ENCODE results near the gene ADAMTSL3.
"Not testable (repeated sequence)": the region's sequence is repeated elsewhere in the genome, so short reads cannot be mapped to it uniquely, and the experiment has no call there.

ADAMTSL3 gene

GRCh38 chr15:83709241-83709640 lies 55.3 kb downstream of the ADAMTSL3 start:
- no peak for DNase-seq

DNA sequence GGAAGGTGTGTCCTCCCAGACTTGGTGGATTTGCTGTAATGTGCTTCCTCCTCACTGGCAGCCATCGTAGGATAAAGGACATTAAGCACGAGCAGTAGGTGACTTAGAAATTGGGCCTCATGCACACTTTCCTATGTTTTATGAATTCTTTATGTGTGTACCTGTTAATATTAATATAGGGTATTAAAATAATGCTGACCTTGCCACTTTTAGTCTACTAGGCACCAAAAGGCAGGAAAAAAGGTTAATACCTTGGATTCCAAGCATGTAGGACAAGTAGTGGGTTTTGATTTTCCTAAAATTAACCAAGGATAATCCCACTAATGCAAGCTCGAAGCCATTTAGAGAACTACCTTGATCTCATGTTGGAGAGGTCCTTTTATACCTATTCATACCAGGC lies 55.9 kb downstream of the ADAMTSL3 start:
- no peak for DNase-seq

DNA sequence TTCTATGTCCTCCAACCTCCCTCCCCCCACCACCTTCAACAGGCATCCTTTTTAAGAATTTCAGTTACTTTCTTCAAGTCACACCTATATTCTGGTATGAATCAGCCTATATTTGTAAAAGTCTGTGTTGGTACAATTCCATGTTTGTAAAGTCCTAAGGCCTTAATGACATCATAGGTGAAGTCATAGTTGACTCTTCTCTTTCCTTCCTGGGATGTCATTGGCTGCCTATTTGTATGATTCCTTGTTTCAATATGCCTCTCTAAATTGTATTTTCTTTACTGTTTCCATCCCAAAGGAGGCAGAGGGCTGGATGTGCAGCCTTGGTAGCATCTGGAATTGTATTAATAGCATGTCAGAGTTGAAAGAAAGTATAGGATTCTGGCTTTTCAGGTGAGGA lies 56.5 kb downstream of the ADAMTSL3 start:
- DNase-seq = no peak

DNA sequence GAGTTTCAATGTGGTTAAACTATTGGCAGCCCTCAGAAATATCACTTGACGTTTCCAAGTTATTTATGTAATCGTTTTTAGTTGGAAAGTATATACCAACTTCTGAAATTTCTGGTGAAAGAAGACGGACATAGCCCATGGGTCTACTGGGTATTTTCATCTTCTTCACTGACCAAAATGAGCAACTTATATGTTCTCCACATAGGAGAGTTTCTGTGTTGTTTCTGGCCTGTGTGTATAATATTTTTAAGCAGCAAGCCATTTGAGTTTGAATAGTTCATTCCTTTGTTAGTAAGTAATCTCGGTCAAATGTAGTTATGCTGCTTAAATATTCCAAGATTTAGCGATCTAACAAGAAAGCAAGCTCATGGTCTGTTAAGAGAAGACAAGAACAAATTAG lies 57.3 kb downstream of the ADAMTSL3 start:
- DNase-seq = no peak

DNA sequence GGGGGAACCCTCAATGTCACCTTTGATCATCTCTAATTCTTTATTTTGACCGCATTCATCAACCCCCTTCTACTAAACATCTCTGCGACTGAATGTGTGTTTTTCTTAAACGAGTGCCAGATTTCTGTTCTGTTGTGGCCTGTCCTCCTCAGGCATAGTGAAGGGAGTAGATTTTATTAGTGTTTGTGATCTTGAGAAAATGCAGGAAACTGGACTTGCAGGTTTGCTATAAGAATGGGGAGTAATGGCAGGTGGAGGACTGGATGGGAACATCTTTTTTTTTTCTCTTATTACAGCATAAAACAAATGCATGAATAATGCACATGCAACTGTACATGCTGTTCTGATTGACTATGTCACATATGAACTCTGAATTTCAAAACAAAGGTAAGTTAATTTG lies 59.3 kb downstream of the ADAMTSL3 start:
- no peak for DNase-seq

DNA sequence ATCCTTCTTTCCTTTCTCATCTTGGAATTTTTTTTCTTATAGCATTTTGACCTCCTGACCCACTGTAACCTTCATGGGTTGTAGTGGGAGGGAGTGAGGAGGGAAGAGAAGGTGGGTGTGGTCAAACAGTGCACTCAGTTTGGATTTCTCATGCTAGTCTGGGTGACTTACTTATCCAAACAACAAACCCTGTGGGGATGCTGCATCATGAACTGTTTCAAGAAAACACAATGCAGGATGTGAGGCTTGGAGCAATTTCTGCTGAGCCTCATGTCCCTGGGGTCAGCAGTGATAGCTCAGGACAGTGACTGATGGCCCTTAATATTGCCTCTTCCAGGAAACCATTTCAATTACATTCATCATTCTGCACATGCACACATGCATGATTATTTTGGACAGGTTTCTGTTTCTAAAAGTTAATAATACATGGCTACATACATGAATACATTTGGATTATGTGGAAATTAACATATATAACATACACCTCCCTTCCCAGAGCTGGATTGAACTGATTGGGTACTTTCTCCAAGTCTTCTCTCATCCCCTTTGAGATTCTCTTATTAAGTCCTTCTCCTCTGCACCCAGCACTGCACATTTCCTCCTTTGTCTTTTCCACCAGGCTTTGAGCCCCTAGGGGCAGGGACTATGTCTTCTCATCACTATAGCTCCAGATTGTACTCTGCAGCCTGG lies 61.2 kb downstream of the ADAMTSL3 start:
- no peak for DNase-seq

DNA sequence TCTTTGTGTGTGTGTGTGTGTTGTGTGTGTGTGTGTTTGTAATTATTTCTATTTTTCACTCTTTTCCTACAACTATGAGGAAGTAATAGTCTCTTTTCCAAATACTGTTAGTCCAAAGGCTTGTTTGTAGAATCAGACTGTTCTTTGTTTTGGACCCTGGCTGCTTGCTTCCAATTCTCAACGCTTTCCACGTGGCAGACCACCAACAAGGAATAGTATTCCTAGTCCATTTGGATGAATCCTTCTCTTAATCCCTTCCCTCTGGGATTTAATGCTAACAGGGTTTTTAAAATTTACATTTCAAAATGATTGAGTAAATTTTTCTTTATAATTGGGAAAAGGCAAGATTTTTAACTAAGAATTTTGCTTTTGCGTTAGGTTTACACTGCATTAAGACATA lies 62.7 kb downstream of the ADAMTSL3 start:
- no peak for DNase-seq

DNA sequence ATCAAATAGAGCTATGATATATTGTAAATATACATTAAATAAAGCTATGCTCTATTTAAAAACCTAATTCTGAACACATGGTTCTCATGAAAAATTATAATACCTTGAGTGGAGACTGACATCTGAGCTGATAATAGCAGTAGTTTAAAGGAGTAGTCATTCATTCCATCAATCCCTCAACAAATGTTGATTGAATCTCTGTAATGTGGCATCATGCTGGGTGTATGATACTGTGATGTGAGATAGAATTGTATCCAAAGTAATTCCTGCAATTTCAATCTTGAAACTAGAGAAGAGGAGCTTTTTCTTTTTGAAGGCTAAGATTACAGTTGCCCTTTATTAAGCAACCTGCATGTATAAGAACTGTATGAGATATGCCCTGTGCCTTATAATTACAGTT lies 63.1 kb downstream of the ADAMTSL3 start:
- DNase-seq = no peak

DNA sequence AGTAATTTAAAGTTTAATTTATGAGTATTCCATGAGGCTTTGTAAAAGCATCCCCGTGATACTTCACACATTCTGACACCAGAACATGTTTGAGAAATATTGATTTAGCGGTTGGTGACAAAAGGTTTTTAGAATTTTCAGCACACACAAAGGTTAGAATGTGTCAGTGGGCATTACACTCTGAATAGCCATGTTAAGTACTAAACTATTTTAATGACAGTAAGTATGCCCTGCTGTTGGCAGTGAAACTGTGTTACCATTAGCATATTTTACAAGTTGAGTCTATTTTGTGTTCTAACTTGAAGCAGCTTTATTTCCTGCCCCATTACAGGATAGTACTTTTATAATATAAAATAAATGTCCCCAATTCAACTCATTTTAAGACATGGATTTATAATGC lies 66.5 kb downstream of the ADAMTSL3 start:
- DNase-seq = no peak

GRCh38 chr15:83721031-83721430 lies 67.1 kb downstream of the ADAMTSL3 start:
- no peak for DNase-seq

GRCh38 chr15:83721981-83722380 lies 68.1 kb downstream of the ADAMTSL3 start:
- DNase-seq = no peak

GRCh38 chr15:83723216-83723615 lies 69.3 kb downstream of the ADAMTSL3 start:
- DNase-seq = no peak

DNA sequence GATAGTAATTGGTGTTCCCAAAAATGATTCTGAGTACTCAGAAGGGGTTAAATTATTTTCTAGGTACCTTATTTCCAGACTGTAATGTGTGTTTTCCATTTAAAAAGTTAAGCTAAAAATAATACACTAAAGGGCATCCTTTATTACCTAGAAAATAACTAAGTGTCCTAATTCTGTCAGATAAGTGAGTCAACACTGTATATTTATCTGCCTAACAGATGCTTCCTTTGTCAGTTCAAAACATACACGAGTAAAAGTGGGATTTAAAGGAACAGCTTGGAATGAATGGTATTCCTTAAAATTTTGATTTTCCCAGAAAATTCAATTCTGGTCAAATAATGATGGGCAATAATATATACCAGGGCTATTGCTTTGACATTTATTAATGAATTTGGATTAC lies 78.3 kb downstream of the ADAMTSL3 start:
- no peak for DNase-seq

- DNase-seq = no peak
Measured at GRCh38 chr15:83732770-83733169, 78.8 kb downstream of the ADAMTSL3 start.

- DNase-seq = no peak
Measured at GRCh38 chr15:83733206-83733605, 79.3 kb downstream of the ADAMTSL3 start.

- no peak for DNase-seq
Measured at GRCh38 chr15:83733691-83734090, 79.8 kb downstream of the ADAMTSL3 start.

DNA sequence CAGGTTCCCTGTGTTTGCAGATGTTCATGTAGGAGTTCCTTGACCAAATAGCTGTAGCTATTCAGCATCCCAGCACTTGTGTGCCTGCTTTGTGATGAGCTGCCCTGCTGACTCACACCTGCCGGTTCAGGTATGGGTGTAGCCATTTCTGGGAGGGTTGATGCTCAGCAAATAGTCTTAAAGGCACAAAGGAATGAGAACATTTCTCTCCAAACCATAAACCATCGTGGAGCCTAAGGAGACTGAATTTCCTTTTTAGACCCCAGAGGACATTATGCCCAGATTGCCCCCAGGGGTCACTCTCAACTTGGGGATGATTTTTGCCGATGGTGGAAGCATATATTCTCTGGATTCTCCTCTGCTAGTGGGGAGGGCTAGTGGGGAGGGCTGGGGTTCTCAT lies 80.6 kb downstream of the ADAMTSL3 start:
- no peak for DNase-seq

- no peak for DNase-seq
Measured at GRCh38 chr15:83739629-83740028, 85.7 kb downstream of the ADAMTSL3 start.

GRCh38 chr15:83745771-83746170 lies 91.8 kb downstream of the ADAMTSL3 start:
- DNase-seq = no peak

DNA sequence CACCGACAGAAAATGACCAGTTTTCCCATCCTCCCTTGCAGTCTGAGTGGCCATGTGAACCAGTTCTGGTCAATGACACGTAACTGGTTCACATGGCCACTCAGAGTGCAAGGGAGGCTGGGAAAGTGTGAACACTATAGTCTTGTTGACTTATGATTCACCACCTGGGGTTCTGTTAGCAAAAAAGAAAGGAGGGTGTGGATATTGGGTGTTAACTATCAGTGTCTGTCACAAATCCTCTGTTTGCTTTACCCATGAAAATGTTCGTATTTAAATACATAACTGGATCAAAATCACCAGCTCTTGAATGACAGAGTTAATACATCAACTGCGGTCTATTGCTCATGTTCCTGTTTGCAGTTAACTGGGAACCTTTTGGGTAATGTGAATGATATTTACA lies 92.3 kb downstream of the ADAMTSL3 start:
- DNase-seq = no peak

DNA sequence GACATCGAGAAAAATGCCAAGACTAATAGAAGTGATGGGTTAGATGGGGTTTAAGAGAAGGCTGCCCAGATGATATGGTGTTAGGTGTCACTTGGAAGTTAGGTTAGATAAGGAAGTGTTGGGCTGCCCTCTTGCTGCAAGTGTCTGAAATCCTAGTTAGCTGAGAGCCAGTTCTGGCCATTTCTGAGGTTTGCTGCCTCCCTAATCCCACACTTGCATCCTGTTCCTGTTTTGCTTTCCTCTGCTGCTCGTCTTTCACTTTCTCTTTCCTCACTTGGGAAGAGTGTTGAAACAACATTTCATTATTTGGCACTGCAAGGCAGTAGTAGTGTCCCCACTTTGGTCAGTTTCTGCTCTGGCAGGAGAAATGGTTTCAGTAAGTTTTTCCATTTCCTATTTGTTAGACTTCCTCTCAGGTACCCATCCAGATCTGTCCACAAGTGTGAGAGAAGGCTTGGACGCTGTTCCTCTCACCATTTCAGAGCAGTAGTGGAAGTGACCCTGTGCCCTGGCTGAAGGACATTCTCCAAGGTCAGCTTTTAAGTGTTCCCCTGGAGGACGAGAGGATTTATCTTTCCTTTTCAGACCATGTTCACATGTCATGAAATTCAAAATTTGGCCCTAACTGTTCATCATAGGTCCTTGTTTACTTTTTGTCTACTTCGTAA lies 93.3 kb downstream of the ADAMTSL3 start:
- DNase-seq = no peak

- DNase-seq = no peak
Measured at GRCh38 chr15:83747718-83748110, 93.8 kb downstream of the ADAMTSL3 start.

- no peak for DNase-seq
Measured at GRCh38 chr15:83753872-83754493, 100.1 kb downstream of the ADAMTSL3 start.

DNA sequence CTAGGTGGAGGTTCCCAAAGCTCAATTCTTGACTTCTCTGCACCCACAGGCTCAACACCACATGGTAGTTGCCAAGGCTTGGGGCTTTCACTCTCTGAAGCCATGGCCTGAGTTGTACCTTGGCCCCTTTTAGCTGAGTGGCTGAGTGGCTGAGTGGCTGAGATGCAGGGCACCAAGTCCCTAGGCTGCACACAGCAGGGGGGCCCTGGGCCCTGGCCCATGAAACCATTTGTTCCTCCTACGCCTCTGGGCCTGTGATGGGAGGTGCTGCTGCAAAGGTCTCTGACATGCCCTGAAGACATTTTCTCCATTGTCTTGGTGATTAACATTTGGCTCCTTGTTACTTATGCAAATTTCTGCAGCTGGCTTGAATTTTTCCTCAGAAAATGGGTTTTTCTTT lies 103.4 kb downstream of the ADAMTSL3 start:
- not testable (repeated sequence) for DNase-seq

GRCh38 chr15:83762367-83762766 lies 108.4 kb downstream of the ADAMTSL3 start:
- no peak for DNase-seq
